Globus pallidus (tissue), 1 donor: ENCODE measurements around the gene RAN.
"Not testable (repeated sequence)": the region's sequence is repeated elsewhere in the genome, so short reads cannot be mapped to it uniquely, and the experiment has no call there.

Source experiments
- DNase-seq: peaks from one replicate; pipeline ENCODE4 v3.0.0-alpha.2; 2015; ENCODE audit warnings: low spot score

Gene RAN

DNA sequence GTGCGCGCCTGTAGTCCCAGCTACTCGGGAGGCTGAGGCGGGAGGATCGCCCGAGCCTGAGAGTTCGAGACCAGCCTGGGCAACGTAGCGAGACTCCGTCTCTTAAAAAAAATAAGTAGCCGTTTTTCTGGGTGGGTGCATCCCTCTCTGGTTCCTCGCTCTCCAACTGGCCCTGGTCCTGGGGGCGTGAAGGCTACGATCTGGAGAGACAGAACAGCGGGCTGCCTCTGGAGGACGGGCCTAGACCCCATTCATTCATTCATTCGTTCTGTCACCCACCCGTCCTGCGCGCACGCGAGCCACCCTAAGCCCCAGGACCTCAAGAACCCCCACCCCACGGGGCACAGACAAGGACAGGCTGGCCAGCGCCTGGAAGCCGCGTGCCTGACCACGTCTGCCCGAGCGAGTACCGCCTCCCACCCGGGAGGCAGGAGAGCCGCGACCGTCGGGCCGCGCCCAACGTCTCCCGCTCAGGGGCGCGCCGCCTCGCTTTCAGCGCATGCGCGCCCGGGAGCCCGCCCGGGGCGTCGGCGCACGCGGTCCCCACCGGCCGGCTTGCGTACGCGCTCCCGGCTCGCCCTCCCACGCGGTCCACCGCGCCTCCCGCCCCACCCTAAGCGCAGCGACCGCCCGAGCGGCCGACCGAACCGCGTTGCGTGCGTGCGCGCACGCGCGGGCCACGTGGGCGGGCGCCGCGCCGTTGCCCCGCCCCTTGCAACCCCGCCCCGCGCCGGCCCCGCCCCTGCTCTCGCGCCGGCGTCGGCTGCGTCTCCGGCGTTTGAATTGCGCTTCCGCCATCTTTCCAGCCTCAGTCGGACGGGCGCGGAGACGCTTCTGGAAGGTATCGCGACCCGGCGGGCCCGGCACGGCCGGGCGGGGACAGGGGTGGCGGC lies at the start of gene RAN:
Gene RAN, plus strand, starts transcription at position 781 of the 893 bp plus-strand sequence. CDS start 528 bp downstream, outside the sequence.
- peak; percentile 87 for DNase-seq

- DNase-seq: no peak
These were observed 46.1 kb upstream of the RAN start for GRCh38 chr12:130825771-130826150.

- no peak for DNase-seq
These were observed 45.6 kb upstream of the RAN start for GRCh38 chr12:130826151-130826801.

- DNase-seq: no peak
These were observed 44.4 kb upstream of the RAN start for GRCh38 chr12:130827432-130827831.

- DNase-seq: no peak
These were observed 43.0 kb upstream of the RAN start for GRCh38 chr12:130828895-130829294.

- no peak for DNase-seq
These were observed 42.2 kb upstream of the RAN start for GRCh38 chr12:130829391-130830245.

DNA sequence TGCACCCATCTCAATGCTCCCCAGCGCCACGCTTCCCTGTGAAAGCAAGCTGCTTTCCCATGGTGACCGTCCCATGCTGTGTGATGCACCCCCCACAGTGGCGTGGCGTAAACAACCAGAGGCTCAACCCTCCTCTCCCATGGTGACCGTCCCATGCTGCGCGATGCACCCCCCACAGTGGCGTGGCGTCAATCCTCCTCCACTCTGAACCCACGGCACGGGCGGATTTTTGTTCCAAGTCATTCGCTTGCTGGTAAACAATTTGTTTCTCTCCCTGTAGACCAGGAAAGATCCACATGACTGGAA lies 41.7 kb upstream of the RAN start:
- no peak for DNase-seq

DNA sequence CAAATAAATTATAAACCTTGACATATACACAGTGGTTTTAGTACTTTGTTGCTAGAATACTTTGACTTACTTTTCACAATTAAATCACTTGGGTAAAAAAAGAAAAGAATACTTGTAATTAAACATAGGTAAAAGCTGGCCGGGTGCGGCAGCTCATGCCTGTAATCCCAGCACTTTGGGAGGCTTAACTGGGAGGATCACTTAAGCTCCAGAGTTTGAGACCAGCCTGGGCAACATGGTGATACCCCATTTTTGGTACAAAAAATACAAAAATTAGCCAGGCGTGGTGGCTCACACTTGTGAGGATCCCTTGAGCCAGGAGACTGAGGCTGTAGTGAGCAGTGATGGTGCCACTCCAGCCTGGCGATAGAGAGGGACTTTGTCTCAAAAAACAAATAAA lies 40.6 kb upstream of the RAN start:
- no peak for DNase-seq

DNA sequence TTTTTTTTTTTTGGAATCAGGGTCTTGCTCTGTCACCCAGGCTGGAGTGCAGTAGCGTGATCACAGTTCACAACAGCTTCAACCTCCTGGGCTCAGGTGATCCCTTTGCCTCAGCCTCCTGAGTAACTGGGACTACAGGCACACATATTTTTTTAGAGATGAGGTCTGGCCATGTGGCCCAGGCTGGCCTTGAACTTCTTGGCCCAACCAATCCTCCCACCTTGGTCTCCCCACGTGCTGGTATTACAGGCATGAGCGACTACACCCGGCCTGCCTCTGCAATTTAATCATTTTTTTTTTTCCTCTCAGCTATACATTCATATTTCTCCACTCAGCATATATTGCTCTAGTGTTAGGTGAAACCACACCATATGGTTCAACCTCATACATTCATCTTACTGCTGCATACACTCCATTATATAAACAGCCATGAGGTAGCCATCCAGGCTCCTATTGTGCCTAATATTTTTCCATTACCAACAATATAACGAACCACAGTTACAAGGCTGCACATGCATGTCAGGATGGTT lies 39.9 kb upstream of the RAN start:
- DNase-seq: no peak

DNA sequence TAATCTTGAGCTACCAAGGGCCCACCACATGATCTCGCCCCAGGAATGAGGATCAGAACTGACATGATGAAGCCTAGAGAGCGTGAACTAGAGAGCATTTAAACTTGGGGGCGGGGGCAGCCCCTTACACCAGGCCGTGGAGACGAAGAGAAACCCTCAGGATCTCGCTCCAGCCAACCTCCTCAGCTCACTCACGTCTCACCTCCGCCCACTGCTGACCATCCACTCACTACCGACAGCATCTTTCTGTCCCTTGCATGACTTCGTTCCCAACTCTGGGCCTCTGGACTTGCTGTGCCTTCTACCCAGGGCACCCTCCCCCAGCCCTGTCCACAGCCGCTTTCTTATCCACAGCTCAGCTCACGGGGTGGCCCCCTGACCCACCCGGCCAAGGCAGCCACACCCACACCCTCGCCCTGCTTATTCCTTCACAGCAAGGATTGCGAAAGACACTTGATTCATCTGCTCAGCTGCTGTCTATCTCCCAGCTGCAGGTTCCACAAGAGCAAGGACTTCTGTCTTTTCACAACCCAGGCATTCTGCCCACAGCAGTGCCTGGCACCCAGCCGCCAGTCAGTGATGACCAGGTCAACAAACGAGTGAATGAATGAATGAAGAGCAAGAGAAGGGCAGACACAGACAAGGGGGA lies 39.2 kb upstream of the RAN start:
- DNase-seq: peak; percentile 62

DNA sequence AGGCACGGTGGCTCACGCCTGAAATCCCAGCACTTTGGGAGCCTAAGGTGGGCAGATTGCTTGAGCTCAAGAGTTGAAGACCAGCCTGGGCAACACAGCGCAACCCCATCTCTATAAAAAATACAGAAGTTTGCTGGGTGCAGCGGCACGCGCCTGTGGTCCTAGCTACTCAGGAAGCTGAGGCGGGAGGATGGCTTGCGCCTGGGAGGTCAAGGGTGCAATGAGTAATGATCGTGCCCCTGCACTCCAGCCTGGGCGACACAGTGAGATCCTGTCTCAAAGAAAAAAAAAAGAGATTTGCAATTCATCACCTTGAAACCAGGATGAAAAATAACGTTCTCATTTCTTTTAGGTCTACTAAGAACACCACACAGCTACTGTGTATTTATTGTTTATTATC lies 36.9 kb upstream of the RAN start:
- no peak for DNase-seq

DNA sequence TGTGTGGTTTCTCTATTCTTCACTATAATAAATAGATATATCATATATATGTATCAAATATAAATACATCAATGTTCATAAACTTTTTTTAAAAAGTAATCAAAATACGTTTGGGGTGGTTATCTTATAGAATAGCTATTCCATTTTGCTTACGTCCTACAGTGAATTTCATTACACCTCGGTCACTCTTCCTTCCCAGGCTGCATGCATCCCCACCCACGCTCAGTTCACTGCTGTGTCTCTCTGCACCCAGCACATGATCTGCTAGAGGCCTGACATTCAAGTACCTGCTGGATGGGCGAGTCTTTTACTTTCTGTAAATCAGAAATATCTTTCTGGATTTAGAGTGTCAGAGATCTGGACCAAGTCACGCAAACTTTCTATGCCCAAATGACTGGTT lies 36.4 kb upstream of the RAN start:
- no peak for DNase-seq

DNA sequence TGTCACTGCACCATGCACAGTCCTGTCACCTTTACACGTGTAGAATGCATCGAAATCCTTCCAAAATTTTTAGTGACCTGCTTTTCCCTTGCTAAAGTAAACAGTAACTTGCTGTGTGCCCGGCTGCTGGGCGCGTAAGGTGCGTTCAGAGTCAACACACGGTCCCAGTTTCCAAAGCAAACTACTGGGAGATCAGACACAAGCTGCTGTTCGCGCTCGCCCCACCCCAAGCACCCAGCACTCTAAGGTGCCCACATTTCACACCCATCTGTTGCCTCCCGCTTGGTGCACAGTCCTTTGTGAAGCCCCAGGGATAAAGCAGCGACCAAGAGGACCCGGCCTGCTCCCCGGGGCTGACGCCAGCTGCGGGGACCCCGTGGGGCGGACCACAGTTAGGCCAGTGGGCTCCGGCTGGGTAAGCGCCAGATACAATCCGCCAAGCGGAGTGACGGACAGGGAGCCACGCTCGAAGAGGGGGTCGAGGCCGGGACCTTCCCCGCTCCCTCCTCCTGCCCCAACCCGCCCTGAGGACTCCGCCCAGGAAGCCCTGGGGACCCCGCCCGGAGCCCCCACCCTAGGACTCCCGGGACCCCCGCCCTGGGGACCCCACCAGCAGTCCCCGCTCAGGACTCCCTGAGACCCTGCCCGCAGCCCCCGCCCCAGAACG lies 33.4 kb upstream of the RAN start:
- DNase-seq: no peak

DNA sequence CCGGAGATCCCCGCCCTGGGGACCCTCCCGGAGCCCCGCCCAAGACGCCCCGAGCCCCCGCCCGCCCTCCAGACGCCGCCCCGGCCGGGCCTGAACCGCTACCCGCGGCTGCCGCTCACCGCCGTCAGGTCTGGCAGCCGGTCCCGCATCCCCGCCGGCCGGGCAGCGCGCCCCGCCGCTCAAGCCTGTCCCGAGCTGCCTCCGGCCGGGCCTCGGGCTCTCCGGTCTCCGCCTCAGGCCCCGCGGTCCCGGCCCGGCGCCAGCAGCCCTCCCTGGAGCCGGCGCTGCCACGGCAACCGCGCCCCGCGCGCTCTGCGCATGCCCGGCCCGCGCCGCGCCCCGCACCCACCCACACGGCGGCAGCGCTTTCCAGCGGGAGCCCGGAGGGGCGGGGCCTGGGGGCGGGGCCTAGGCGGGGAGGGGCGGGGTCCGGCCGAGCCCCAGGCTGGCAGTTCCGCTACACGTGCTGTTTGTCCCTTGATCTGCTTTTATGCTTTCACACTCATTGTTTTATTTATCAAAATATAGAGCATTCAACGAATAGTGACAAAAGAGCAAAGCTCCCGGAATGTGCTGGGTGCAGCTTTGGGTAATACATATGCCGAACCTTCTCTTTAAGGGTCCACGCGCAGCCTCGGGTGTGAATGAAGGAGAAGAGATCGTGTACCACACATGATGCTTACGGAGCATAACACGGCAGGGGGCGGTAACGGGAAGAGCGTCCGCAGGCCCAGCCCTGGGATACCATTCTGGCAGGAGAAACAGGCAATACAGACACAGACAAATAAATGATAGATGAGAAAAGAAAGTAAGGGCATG lies 32.7 kb upstream of the RAN start, which contains the start of gene STX2:
Gene STX2, minus strand, starts transcription at position 300 of the 819 bp plus-strand sequence. Its CDS starts 151 bp downstream, at position 149.
- peak; percentile 86 for DNase-seq

DNA sequence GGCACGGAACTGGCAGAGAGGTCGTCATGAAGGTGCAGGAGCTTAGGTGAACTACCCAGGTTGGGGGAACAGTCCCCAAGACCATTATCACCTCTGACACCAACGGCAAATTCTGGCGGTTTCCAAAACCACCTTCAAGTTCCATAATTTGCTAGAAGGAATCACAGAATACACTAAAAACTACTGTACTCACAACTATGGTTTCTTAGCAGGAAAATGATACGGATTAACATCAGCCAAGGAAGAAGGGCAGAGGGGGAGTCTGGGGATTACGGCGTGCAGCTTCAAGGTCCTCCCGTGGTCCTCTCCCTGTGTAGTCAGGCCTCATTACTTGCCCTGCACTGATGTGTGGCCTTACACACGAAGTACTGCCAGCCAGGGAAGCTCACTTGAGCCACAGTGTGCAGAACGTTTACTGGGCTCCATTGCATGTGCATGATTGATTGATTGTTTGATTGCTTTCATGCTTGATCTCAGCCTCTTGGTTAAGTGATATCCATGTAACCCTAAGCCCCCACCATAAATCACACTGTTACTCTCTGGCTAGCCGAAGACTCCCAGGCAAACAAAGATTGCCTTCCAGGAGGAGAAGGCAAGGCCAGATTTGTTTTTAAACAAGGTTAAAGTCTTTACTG lies 32.0 kb upstream of the RAN start:
- no peak for DNase-seq

DNA sequence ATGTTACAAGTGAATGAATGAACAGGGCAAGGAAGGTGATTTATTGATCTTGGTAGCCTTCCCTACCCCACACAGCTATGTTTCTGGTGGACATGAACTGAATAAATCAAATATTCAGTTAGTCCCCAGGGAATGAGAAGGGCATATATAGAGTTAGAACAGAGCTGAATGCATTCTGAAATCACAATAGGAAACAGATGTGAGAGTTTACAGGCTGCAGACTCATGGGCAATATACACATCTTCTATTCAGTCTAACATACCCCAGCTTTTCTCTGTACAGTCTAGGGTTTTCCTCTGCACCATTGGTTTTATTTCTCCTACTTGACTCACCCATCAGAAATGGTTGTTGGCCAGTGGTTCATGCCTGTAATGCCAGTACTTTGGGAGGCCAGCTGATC lies 25.5 kb upstream of the RAN start:
- no peak for DNase-seq

- DNase-seq: no peak
These were observed 24.8 kb upstream of the RAN start for GRCh38 chr12:130847112-130847511.

- not testable (repeated sequence) for DNase-seq
These were observed 23.8 kb upstream of the RAN start for GRCh38 chr12:130848105-130848504.

DNA sequence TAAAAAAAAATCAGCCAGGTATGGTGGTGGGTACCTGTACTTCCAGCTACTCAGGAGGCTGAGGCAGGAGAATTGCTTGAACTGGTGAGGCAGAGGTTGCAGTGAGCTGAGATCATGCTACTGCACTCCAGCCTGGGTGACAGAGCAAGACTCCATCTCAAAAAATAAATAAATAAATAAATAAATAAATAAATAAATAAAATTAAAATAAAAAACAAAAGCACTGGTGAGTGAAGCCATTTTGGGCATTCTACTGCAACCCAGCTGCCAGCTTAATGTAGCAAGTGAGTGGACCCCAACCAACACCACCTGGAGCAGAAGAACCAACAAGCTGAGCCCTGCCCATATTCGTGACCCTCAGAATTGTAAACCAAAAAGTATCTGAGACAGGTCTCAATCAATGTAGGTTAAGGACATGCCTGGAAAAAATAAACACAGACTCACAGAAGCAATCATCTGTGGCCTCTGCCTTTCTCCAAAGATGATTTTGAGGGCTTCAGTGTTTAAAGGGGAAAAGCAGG lies 23.0 kb upstream of the RAN start:
- not testable (repeated sequence) for DNase-seq
